ENCODE results near the gene FNDC3B. TPM values are rescaled to one million over a fixed set of nuclear protein-coding genes. Genes with fewer than 3 reads are reported as not detected.

FNDC3B gene
- total RNA-seq, 4 donors from 2014 or later = 114 to 217 (median 164) TPM

DNA sequence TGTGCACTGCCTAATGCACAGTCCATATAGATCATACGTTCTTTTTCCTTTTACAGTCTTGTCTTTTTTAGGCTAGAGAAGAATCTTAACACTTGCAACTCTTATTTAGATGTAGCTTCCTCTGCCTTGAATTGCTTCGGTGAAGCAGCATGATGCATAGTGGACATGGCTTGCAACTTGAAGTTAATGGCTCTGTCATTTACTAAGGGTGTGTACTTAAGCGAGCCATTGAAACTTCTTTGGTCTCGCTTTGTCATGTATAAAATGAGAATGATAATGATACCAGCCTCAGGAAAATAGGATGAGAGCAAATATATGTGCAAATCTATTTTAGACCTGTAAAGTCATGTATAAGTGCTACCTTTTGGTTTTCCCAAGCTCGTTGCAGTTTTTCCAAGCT, 261.5 kb downstream of the FNDC3B start:
- DNase-seq (ENCODE audit: low spot score) (no peak), ATAC-seq (ENCODE audit: low FRiP score) (no peak)
- no peak for TF ChIP-seq CTCF (IDR thresholded peaks at IDR 0.05)

DNA sequence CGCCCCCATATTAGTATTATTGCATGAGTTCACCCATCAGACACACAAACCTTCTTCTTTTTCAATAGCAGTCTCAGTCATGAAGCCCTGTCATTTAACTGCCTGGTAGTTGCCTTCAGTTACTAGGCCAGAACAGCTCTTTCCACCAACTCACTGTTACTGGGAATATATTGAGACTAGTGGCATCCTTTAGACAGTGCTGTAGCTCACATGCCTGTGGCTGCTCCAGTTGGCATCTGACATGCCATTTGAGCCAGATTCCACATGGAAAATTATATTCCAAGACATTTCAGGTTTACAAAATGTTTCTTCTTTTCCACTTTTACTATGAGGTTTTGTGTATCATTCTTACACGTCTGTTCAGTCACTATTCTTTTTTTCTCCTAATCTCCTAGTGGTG, 262.8 kb downstream of the FNDC3B start:
- DNase-seq (ENCODE audit: low spot score) = no peak
- no peak for TF ChIP-seq CTCF (IDR thresholded peaks at IDR 0.05)
- ATAC-seq (ENCODE audit: low FRiP score) = no peak

DNA sequence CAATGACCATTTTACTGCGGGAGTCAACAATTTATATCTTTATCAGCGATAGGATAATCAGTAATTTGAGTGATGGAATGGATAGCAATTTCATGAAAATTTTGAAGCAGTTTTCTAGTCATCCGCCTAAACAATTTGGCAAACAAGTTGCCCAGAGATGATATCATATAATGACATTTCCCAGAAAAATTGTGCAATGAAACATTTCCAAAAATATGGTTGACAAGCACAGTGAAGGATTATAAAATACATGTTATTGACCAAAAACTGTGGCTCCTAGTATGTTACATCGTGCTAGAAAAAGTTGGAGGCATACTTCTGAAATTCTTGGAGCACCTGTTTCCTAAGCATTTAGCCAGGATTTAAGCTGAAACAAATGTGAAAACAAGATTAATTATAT, 263.8 kb downstream of the FNDC3B start:
- TF ChIP-seq CTCF (IDR thresholded peaks at IDR 0.05) = no peak
- no peak for ATAC-seq (ENCODE audit: low FRiP score)
- no peak for DNase-seq (ENCODE audit: low spot score)

DNA sequence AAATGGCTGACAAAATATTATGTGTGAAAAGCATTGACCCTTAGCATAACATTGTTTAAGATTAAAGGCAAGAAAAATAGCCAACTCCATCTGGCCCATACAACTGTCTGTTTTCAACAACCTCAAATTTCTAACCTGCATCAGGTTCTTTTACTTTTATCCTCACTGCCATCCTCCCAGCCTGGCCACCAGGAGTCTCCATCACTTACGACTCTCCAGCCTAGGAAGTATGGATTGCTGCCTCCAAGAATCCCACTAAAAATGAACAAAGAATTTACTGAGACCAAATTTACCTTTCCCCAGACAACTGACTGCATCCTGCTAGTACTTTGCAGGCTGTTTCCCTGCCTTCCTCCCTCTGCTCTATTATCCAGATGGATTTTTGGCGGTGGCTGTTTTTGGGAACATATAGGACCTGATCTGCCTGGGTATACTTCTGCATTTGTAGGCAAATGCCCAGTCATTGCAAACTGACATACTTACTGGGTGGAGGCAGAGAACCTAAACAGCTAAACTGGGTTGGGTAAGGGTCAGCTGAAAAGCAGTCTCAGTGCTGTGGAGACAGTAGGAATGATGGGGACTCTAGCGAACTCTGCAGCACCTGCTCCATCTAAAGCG, 264.7 kb downstream of the FNDC3B start:
- TF ChIP-seq CTCF (IDR thresholded peaks at IDR 0.05) = no peak
- no peak for DNase-seq (ENCODE audit: low spot score)
- ATAC-seq (ENCODE audit: low FRiP score) = no peak

DNA sequence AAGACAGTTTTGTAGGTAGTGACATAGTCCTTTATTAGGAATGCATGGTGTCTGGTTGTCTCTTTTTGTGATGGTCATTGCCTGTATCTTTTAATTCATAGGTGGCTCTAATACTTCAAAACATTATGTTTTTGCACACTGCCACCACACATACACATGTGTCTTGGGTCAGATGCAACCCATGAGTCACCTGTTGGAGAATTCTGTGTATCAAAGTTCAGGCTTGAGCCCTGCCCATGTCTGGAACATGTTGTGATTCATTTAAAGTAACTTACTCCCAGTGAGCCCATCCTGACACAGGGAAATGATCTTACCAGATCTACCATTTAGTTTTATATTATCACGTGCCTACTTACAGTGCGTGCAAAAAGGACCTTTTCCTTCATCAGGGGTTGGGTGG, 266.2 kb downstream of the FNDC3B start:
- ATAC-seq (ENCODE audit: low FRiP score) (peak; percentile 50), DNase-seq (ENCODE audit: low spot score) (no peak)
- TF ChIP-seq CTCF (IDR thresholded peaks at IDR 0.05) = no peak

- ATAC-seq (ENCODE audit: low FRiP score) (no peak), DNase-seq (ENCODE audit: low spot score) (no peak)
- TF ChIP-seq CTCF (IDR thresholded peaks at IDR 0.05) = no peak
These were observed 266.6 kb downstream of the FNDC3B start for GRCh38 chr3:172305974-172306373.

DNA sequence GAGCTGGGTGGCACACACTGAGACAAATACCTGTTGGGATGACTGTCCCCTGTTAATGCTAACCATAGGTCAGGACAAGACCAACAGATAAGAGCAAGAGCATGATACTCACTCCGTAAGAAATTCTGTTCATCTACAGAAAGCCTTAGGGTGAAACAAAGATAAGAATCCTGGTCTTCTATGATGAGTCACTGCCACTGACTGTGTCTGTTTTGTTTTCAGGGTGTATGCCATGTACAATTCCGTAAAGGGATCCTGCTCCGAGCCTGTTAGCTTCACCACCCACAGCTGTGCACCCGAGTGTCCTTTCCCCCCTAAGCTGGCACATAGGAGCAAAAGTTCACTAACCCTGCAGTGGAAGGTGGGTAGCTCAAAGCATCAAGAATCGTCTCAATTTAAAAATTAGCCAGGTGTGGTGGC, 267.8 kb downstream of the FNDC3B start:
- DNase-seq (ENCODE audit: low spot score) (no peak), ATAC-seq (ENCODE audit: low FRiP score) (no peak)
- TF ChIP-seq CTCF (IDR thresholded peaks at IDR 0.05) = no peak

Data from omental fat pad (tissue), 4 donors.